ENCODE results near the gene AFAP1.

The AFAP1 gene

GRCh38 chr4:7847206-7847605 lies 92.5 kb downstream of the AFAP1 start:
- Histone ChIP-seq H3K27me3 (ENCODE audit: control insufficient read depth, insufficient read depth, low read length) (no peaks in the 10 kb centered on the region), H3K9ac (ENCODE audit: low read length) (no peak overlapping the region), H3K4me1 (ENCODE audit: control insufficient read depth, insufficient read depth, low read length) (peaks cover 4% of the 10 kb centered on the region), H3K9me3 (ENCODE audit: control insufficient read depth, low read length) (no peaks in the 10 kb centered on the region), H3K36me3 (ENCODE audit: control insufficient read depth, insufficient read depth, low read length) (no peaks in the 10 kb centered on the region), H3K4me3 (ENCODE audit: low read length) (no peak overlapping the region)

- no peaks in the 10 kb centered on the region for H3K27me3 ChIP-seq (ENCODE audit: control insufficient read depth, insufficient read depth, low read length)
- H3K9ac ChIP-seq (ENCODE audit: low read length), result no peak overlapping the region
- no peaks in the 10 kb centered on the region for H3K36me3 ChIP-seq (ENCODE audit: control insufficient read depth, insufficient read depth, low read length)
- no peaks in the 10 kb centered on the region for H3K9me3 ChIP-seq (ENCODE audit: control insufficient read depth, low read length)
- H3K4me3 ChIP-seq (ENCODE audit: low read length), result no peak overlapping the region
- H3K4me1 ChIP-seq (ENCODE audit: control insufficient read depth, insufficient read depth, low read length), result no peaks in the 10 kb centered on the region
Observed at GRCh38 chr4:7845493-7846128, 94.0 kb downstream of the AFAP1 start.

GRCh38 chr4:7844594-7844991 lies 95.1 kb downstream of the AFAP1 start:
- H3K9ac ChIP-seq (ENCODE audit: low read length), result no peak overlapping the region
- no peaks in the 10 kb centered on the region for H3K4me1 ChIP-seq (ENCODE audit: control insufficient read depth, insufficient read depth, low read length)
- no peaks in the 10 kb centered on the region for H3K36me3 ChIP-seq (ENCODE audit: control insufficient read depth, insufficient read depth, low read length)
- H3K4me3 ChIP-seq (ENCODE audit: low read length), result no peak overlapping the region
- H3K27me3 ChIP-seq (ENCODE audit: control insufficient read depth, insufficient read depth, low read length), result no peaks in the 10 kb centered on the region
- H3K9me3 ChIP-seq (ENCODE audit: control insufficient read depth, low read length), result no peaks in the 10 kb centered on the region

- H3K9me3 ChIP-seq (ENCODE audit: control insufficient read depth, low read length), result no peaks in the 10 kb centered on the region
- no peaks in the 10 kb centered on the region for H3K27me3 ChIP-seq (ENCODE audit: control insufficient read depth, insufficient read depth, low read length)
- H3K4me3 ChIP-seq (ENCODE audit: low read length), result no peak overlapping the region
- no peaks in the 10 kb centered on the region for H3K4me1 ChIP-seq (ENCODE audit: control insufficient read depth, insufficient read depth, low read length)
- H3K36me3 ChIP-seq (ENCODE audit: control insufficient read depth, insufficient read depth, low read length), result no peaks in the 10 kb centered on the region
- H3K9ac ChIP-seq (ENCODE audit: low read length), result no peak overlapping the region
Observed at GRCh38 chr4:7843831-7844593, 95.6 kb downstream of the AFAP1 start.

GRCh38 chr4:7842384-7843279 lies 97.0 kb downstream of the AFAP1 start:
- no peaks in the 10 kb centered on the region for H3K9me3 ChIP-seq (ENCODE audit: control insufficient read depth, low read length)
- no peak overlapping the region for H3K4me3 ChIP-seq (ENCODE audit: low read length)
- peak overlapping the region; percentile 43 for H3K9ac ChIP-seq (ENCODE audit: low read length)
- no peaks in the 10 kb centered on the region for H3K27me3 ChIP-seq (ENCODE audit: control insufficient read depth, insufficient read depth, low read length)
- no peaks in the 10 kb centered on the region for H3K36me3 ChIP-seq (ENCODE audit: control insufficient read depth, insufficient read depth, low read length)
- no peaks in the 10 kb centered on the region for H3K4me1 ChIP-seq (ENCODE audit: control insufficient read depth, insufficient read depth, low read length)

GRCh38 chr4:7841894-7842293 lies 97.8 kb downstream of the AFAP1 start:
- Histone ChIP-seq H3K27me3 (ENCODE audit: control insufficient read depth, insufficient read depth, low read length) (no peaks in the 10 kb centered on the region), H3K36me3 (ENCODE audit: control insufficient read depth, insufficient read depth, low read length) (no peaks in the 10 kb centered on the region), H3K4me1 (ENCODE audit: control insufficient read depth, insufficient read depth, low read length) (no peaks in the 10 kb centered on the region), H3K9ac (ENCODE audit: low read length) (no peak overlapping the region), H3K4me3 (ENCODE audit: low read length) (no peak overlapping the region), H3K9me3 (ENCODE audit: control insufficient read depth, low read length) (no peaks in the 10 kb centered on the region)

- Histone ChIP-seq H3K9ac (ENCODE audit: low read length) (no peak overlapping the region), H3K9me3 (ENCODE audit: control insufficient read depth, low read length) (no peaks in the 10 kb centered on the region), H3K36me3 (ENCODE audit: control insufficient read depth, insufficient read depth, low read length) (no peaks in the 10 kb centered on the region), H3K4me1 (ENCODE audit: control insufficient read depth, insufficient read depth, low read length) (no peaks in the 10 kb centered on the region), H3K4me3 (ENCODE audit: low read length) (no peak overlapping the region), H3K27me3 (ENCODE audit: control insufficient read depth, insufficient read depth, low read length) (no peaks in the 10 kb centered on the region)
Observed at GRCh38 chr4:7841071-7841470, 98.6 kb downstream of the AFAP1 start.

- H3K4me3 ChIP-seq (ENCODE audit: low read length), result no peak overlapping the region
- no peaks in the 10 kb centered on the region for H3K4me1 ChIP-seq (ENCODE audit: control insufficient read depth, insufficient read depth, low read length)
- no peaks in the 10 kb centered on the region for H3K9me3 ChIP-seq (ENCODE audit: control insufficient read depth, low read length)
- H3K27me3 ChIP-seq (ENCODE audit: control insufficient read depth, insufficient read depth, low read length), result no peaks in the 10 kb centered on the region
- no peaks in the 10 kb centered on the region for H3K36me3 ChIP-seq (ENCODE audit: control insufficient read depth, insufficient read depth, low read length)
- no peak overlapping the region for H3K9ac ChIP-seq (ENCODE audit: low read length)
Observed at GRCh38 chr4:7839856-7840255, 99.8 kb downstream of the AFAP1 start.

- H3K9me3 ChIP-seq (ENCODE audit: control insufficient read depth, low read length), result no peaks in the 10 kb centered on the region
- H3K27me3 ChIP-seq (ENCODE audit: control insufficient read depth, insufficient read depth, low read length), result no peaks in the 10 kb centered on the region
- H3K4me3 ChIP-seq (ENCODE audit: low read length), result no peak overlapping the region
- no peaks in the 10 kb centered on the region for H3K36me3 ChIP-seq (ENCODE audit: control insufficient read depth, insufficient read depth, low read length)
- no peaks in the 10 kb centered on the region for H3K4me1 ChIP-seq (ENCODE audit: control insufficient read depth, insufficient read depth, low read length)
- H3K9ac ChIP-seq (ENCODE audit: low read length), result no peak overlapping the region
Observed at GRCh38 chr4:7838136-7838782, 101.4 kb downstream of the AFAP1 start.

- Histone ChIP-seq H3K4me1 (ENCODE audit: control insufficient read depth, insufficient read depth, low read length) (no peaks in the 10 kb centered on the region), H3K4me3 (ENCODE audit: low read length) (no peak overlapping the region), H3K9ac (ENCODE audit: low read length) (no peak overlapping the region), H3K36me3 (ENCODE audit: control insufficient read depth, insufficient read depth, low read length) (no peaks in the 10 kb centered on the region), H3K27me3 (ENCODE audit: control insufficient read depth, insufficient read depth, low read length) (no peaks in the 10 kb centered on the region), H3K9me3 (ENCODE audit: control insufficient read depth, low read length) (no peaks in the 10 kb centered on the region)
Observed at GRCh38 chr4:7837597-7838135, 102.0 kb downstream of the AFAP1 start.

- H3K36me3 ChIP-seq (ENCODE audit: control insufficient read depth, insufficient read depth, low read length), result no peaks in the 10 kb centered on the region
- no peak overlapping the region for H3K9ac ChIP-seq (ENCODE audit: low read length)
- H3K4me3 ChIP-seq (ENCODE audit: low read length), result no peak overlapping the region
Observed at GRCh38 chr4:7831858-7832730, 107.6 kb downstream of the AFAP1 start.

More at GRCh38 chr4:7831858-7832730, 107.6 kb downstream of the AFAP1 start:
- Histone ChIP-seq H3K4me1 (ENCODE audit: control insufficient read depth, insufficient read depth, low read length) (peaks cover 4% of the 10 kb centered on the region), H3K27me3 (ENCODE audit: control insufficient read depth, insufficient read depth, low read length) (no peaks in the 10 kb centered on the region), H3K9me3 (ENCODE audit: control insufficient read depth, low read length) (no peaks in the 10 kb centered on the region)

All from mucosa of stomach (tissue), 1 donor.